Measurements from ENCODE around the gene B3GNT2. TPM values are rescaled to one million over a fixed set of nuclear protein-coding genes. Genes with fewer than 3 reads are reported as not detected.
"Not testable (repeated sequence)": the region's sequence is repeated elsewhere in the genome, so short reads cannot be mapped to it uniquely, and the experiment has no call there.

The B3GNT2 gene
- total RNA-seq, 1 experiment from 2014 or later = 18.7 TPM

DNA sequence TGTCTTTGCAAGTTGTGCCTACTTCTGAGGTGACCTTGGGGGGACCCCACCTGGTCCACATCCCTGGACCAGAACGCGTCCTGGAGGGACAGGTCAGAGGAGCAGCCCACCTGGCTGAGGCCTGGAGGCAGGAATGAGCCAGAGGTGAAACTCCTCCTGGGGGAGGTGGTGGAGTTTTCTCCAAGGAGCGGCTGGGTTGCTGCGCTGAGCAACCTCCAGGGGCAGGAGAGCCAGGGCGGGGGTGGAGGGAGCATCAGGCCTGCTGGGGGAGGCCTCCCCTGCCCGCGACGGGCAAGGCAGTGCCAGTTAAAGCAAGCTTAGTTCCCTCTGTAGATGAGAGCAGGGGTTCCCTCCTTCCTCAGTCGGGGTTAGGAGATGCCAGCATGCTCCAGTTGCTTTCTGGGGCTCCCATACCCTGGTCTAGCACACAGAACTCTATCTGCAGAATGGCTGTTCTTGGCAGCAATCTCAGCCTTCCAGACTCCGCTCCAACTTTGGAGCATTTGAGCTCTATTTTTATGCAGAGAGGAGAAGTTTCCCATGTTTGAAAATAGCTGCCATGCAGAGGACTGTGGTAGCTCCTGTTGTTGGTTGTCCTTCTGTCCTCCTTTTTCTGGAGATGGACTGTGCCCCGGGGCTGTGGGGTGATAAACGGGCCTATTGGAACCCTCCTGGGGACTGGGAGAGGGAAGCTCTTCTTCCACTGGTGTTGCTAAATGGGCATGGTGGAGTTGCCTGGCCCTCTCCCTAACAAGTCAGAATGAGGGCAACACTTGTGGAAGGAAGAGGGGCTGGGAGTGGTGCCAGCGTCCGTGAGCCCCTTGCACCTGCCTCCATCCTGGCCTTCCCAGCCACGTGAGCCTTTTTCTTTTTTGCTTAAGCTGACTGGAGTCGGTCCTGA lies 39.1 kb downstream of the B3GNT2 start:
- DNase-seq (ENCODE audit: low spot score) = no peak

DNA sequence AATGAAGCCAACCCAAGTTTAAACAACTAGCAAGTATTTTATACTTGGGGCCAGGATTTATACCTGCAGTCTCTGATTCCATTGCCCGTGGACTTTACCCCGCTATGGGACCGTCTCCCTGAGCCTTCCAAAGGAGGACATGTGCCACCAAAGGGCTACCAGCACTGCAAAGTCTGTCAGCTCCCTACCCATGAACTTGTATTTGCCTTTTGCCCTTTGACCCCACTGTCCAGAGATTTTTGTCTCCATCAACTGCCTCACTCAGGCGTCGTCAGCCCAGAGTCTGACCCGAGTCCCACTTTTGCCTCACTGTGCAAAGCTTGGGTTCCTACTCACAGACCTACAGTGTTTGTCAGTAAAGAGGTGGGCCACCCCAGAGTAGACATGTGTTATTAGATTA lies 40.6 kb downstream of the B3GNT2 start:
- DNase-seq (ENCODE audit: low spot score) = no peak

DNA sequence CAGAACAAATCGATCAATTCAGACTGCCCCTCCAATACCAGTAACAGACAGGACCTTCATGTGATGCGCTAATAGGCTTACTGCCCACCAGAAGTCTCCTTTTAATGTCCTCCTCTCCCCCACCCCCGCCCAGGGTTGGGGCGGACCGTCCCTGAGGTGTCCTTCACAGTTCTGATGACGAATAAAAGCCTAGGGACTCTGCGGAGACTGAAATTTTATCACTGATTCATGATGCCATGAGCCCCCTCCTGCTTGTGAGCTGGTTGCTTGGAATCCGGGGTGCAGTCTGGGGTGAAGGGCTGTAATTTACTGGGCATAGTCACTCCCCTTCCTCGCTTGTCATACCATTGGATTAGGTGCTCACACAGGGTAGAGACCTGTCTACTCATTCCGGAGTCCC lies 42.3 kb downstream of the B3GNT2 start:
- DNase-seq (ENCODE audit: low spot score) = no peak

DNA sequence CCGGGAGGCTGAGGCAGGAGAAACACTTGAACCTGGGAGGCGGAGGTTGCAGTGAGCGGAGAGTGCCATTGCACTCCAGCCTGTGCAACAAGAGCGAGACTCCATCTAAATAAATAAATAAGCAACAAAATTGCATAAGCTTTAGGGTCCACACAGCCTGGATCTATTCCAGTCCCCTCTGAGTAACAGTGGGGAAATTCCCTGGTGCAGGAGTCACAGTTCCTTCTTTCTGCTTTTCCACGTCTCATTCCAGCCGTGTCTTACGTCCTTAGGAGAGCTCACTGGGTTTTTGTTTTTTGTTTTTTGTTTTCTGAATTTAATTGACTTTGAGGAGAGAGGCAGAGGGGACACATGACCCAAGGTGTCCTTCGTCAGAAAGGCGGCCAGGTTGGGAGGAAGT lies 44.6 kb downstream of the B3GNT2 start:
- no peak for DNase-seq (ENCODE audit: low spot score)

DNA sequence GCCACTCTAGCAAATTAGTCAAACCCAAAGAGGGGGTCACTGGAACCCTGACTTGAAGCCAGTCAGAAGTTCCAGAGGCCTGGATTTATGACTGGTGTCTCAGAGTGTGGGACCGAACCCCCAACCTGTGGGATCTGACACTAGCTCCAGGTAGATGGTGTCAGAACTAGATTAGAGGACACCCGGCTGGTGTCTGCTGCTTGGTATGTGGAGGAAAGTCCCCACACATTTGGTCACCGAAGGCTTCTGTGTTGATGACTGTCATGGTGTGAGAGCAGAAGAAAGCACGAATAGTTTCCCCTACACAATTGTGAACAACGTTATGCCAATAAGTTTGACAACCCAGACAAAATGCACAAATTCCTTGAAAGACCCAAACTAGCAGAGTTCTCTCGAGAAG lies 48.1 kb downstream of the B3GNT2 start:
- no peak for DNase-seq (ENCODE audit: low spot score)

DNA sequence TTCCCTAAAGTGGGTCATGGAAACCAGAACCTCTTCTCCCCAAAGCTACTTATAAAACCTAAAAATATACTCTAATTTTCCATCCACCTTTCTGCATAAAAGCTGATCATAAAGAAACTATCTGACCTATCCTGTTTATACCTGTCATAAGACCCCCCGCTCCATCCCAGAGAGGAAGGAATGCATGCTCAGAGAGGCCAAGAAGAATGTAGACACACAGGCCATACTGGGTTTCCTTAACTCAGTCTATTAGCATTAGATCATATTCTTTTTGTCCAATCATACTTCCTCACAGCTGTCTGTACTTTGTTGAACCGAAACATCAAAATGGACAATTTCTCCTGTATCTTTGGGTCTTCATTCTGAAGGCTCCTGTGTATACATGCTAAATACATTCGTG lies 52.3 kb downstream of the B3GNT2 start:
- DNase-seq (ENCODE audit: low spot score) = no peak

DNA sequence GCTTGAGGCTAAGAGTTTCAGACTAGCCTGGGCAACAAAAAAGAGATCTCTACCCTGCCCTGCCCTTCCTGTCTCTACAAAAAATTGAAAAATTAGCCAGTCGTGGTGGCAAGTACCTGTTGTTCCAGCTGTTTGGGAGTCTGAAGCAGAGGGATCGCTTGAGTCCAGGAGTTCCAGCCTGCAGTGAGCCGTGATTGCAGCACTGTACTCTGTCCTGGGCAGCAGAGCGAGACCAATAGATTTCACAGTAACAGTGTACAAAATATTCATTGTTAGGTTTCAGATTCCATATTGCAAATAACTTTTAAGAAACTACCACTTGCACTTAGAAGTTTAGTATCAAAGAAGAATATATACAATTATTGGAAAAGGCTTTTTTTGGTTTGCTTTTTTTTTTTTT lies 54.3 kb downstream of the B3GNT2 start:
- no peak for DNase-seq (ENCODE audit: low spot score)

DNA sequence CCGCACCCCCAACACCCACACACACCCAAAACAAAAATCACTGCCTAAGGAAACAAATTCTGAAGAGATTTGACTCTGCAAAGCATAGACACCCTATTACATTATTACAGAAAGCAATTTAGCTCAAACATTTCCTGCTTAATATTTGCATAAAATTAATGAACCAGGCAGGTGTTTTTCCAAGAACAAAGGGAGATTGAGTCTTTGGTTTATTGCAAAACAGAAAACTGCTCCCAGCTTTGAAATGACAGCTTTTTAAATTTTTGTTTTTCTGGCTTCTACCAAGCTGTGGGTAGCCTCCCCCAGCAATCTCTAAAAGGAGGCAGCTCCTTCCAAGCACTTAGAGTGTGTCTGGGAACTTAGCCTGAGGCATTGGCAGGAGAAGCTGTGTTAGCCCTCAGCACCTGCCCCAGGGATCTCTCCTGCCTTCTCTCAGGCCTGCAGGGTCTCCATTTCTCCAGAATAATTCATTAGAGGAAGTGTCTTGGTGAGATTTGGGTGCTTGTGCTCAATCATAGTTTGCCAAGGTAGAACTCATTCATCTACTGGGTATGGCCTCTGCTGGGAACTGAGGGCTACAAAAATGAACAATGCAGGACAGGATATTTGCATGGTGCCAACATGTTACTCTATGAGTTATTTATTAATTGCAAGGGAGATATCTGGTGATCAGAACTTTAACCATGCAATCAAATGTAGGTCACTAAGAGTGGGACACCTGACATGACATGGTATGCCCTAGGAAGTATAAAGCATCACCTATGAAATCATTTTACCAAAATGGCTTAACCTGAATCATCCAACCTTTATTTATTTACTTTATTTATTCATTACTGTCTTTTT lies 58.7 kb downstream of the B3GNT2 start:
- no peak for DNase-seq (ENCODE audit: low spot score)

DNA sequence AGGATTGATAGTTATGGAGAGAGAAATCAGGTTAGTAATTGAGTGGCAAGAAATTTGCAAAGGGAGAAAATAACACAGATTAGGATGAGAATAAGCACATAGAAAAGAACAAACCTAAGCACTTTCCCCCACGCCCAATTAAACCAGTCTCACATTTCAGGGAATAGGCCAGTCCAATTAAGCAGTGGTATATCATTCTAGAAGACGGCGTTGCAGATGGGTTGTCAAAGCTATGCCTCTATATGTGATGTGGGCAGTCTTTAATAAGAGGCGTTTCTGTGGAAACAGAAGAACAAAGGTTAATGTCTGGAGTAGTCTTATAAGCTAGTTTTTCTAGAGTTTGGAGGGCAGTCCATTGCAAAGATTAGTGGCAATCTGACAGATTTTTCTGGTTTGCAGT lies 61.6 kb downstream of the B3GNT2 start:
- DNase-seq (ENCODE audit: low spot score) = no peak

DNA sequence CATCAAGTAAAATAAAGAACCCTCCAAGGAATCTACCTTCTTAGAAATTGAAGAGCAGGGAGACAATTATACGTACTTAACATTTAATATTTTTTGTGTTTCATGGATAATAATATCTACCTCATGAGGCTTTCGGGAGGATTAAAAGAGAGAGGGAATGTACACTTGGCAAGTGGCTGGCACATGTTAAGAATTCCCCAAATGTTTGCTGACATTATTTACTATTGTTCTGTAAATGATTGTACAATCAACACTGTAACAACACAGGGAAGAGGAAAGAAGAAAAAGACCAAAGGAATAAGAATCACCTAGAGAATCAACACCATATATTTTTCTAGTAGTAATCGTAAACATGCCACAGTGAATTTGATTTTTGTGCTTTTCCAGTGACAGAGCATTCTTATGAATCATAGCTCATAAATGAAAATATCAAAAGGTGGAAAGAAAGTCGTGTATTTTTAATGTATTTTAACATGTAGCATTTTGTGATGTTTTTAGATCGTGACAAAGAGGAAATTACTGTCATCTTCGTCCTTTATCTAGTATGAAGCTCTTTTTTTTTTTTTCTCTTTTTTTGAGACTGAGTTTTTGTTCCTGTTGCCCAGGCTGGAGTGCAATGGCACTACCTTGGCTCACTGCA lies 67.3 kb downstream of the B3GNT2 start:
- no peak for DNase-seq (ENCODE audit: low spot score)

DNA sequence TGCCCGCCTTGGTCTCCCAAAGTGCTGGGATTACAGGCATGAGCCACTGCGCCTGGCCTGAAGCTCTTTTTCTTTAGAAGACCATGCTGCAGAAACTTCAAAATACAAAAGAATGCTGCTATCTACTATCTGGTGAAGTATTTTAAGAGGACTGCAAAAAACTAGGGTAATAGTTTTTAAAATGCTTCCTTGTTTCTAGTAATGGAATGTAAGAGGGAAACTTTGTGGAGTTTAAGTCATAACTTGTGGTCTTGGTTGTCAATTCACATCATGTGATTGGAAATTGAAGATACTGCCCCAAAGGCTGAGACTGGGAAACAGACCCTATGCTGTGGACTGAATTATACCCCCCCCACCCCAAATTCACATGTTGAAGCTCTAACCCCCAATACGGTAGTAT lies 68.3 kb downstream of the B3GNT2 start:
- DNase-seq (ENCODE audit: low spot score) = no peak

DNA sequence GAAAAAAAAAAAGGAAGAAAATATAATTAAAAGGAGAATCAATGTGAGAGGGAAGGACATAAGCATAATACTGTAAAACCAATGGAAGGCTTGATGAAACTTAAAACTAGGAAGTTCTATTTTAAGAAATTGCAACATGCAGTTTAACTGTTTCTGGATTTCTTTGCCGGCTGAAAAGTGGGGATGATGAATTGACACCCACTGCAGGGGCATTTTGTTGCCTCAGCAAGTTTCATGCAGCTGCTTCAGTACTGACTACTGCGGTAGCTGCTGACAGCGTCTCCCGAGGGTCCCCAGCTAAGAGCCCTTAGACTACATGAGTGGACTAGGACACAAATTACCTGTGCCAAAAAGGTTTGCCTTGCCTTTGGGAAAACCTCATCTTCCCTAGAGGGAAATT lies 69.2 kb downstream of the B3GNT2 start:
- no peak for DNase-seq (ENCODE audit: low spot score)

DNA sequence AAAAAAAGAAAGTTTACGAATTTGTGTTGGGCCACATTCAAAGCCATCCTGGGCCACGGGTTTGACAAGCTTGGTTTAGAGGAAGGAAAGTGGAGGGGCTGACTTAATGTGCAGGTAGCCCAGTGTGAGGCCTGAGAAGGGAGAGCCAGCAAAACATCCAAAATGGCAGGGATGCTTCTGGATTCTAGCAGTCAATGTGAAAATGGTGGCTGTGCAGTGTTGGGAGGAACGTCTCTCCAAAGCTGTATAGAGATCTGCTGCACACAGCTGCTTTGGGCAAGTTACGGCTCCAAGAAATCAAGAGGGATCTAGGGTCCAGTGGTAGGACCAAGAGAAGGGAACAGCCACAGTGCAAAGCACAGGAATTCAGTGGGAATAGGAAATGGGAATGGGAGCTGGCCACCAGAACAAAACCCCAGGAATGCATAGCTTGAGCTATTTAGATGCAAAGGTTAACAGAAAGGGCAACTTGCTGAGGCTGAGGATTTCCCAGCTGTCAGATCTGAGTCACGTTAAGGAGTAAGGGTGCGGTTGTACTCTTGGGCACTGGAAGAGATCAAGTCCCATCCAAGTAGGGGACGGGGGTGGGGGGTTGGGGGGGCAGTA lies 70.6 kb downstream of the B3GNT2 start:
- DNase-seq (ENCODE audit: low spot score) = peak; percentile 68

DNA sequence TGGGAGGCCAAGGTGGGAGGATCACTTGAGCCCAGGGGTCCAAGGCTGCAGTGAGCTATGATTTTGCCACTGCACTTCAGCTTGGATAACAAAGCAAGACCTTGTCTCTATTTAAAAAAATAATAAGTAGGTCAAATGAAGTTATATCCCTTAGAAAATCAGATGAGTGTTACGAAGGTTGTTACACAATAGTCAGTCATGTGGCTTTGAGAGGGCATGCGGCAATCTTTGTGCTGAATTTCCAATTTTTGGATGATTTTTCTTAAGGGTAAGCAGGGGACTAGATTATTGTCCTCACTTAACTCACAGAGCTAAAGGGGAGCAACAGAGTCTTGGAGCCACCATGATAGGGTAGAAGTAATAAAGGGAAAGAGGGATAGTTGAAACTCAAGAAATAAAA lies 71.8 kb downstream of the B3GNT2 start:
- DNase-seq (ENCODE audit: low spot score) = no peak

DNA sequence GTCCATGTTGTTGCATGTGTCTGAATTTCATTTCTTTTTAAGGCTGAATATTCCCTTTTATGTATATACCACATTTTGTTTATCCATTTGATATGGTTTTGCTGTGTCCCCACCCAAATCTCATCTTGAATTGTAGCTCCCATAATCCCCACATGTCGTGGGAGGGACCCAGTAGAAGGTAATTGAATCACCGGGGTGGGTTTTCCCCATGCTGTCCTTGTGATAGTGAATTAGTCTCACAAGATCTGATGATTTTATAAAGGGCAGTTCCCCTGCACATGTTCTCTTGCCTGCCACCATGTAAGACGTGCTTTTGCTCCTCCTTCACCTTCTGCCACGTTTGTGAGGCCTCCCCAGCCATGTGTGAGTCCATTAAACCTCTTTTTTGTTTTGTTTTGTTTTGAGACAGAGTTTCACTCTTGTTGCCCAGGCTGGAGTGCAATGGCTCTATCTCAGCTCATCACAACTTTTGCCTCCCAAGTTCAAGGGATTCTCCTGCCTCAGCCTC lies 72.8 kb downstream of the B3GNT2 start:
- not testable (repeated sequence) for DNase-seq (ENCODE audit: low spot score)

DNA sequence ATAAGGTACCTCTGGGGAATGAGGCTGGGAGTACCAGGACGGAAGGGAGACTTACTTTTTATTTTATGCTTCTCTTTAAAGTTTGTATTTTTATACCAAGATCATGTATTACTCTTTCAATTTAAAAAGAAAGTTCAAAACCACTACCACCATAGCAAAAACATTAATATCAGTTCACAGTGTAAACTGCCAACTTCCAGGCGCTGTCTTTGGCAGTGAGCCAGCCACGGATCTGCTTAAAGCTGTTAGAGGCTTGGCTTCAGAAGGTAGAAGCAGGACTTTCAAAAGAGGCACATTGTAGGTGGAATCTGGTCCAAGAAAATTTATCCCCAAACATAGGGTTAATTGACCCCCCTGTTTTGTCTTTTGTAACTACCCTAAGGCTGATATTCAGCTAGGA lies 74.8 kb downstream of the B3GNT2 start:
- DNase-seq (ENCODE audit: low spot score) = no peak

All from H4 (cell line).